SK-N-SH (cell line): ENCODE results near the gene NAT9. TPM values are rescaled to one million over a fixed set of nuclear protein-coding genes. Genes with fewer than 3 reads are reported as not detected.

ENCODE experiments used
- CTCF ChIA-PET: fragments of 300-600, 350-600 bp; formaldehyde crosslinking; extraction: SDS; loops from one replicate; lab custom pipeline; 2021; lab: Yijun Ruan, JAX
- POLR2A ChIA-PET: fragments of 350-600 bp; sonication (Branson Sonifier 250); formaldehyde crosslinking; extraction: SDS; loops from one replicate; lab custom pipeline; 2020; ENCODE audit warnings: antibody characterized with exemption, inconsistent platforms; lab: Yijun Ruan, JAX
- DNase-seq: peaks from one replicate; pipeline ENCODE4 v3.0.0; 2012
- H2AFZ ChIP-seq: fragments of 200-600 bp; sonication (generic); 2 replicates; pipeline ENCODE4 v1.8.1; 2016; ENCODE audit warnings: antibody characterized with exemption, mild to moderate bottlenecking, low read depth
- H3F3A ChIP-seq: fragments of 200-600 bp; sonication (generic); replicated peaks from 2 replicates; pipeline ENCODE3; 2016; ENCODE audit warnings: antibody characterized with exemption, mild to moderate bottlenecking; ENCODE audit not compliant: insufficient read depth
- H3K27ac ChIP-seq, 2 experiments: fragments of 200-500 bp in 1 of 2; fragments of 200-600 bp in 1 of 2; sonication (Bioruptor generic) in 1 of 2; sonication (generic), shearing (Covaris generic) in 1 of 2; 2 replicates each; pipeline versions ENCODE4 v1.5.1 to v1.6.1; 2014 to 2016; ENCODE audit warnings: low read depth in 2 of 2, inconsistent platforms in 1 of 2, low read length in 1 of 2, mild to moderate bottlenecking in 1 of 2, mixed read lengths in 1 of 2
- H3K27me3 ChIP-seq: fragments of 200-600 bp; sonication (generic), shearing (Covaris generic); 2 replicates; pipeline ENCODE4 v1.6.1; 2016; ENCODE audit warnings: mixed run types; ENCODE audit not compliant: insufficient read depth
- H3K36me3 ChIP-seq, 2 experiments: fragments of 200-500 bp in 1 of 2; fragments of 200-600 bp in 1 of 2; sonication (Bioruptor generic) in 1 of 2; sonication (generic) in 1 of 2; replicated peaks in 1 of 2; 2 replicates each; pipeline versions ENCODE3 to v1.5.1; 2014 to 2016; ENCODE audit warnings: low read length in 1 of 2, mild to moderate bottlenecking in 1 of 2; ENCODE audit not compliant: insufficient read depth in 2 of 2, control insufficient read depth in 1 of 2
- H3K4me1 ChIP-seq, 2 experiments: fragments of 200-500 bp in 1 of 2; fragments of 200-600 bp in 1 of 2; sonication (Bioruptor generic) in 1 of 2; sonication (generic), shearing (Covaris generic) in 1 of 2; 2 replicates each; pipeline versions ENCODE4 v1.5.1 to v1.6.1; 2014 to 2016; ENCODE audit warnings: low read depth in 1 of 2, low read length in 1 of 2, mixed run types in 1 of 2; ENCODE audit not compliant: insufficient read depth in 2 of 2, control insufficient read depth in 1 of 2
- H3K4me2 ChIP-seq: fragments of 200-600 bp; sonication (generic), shearing (Covaris generic); 2 replicates; pipeline ENCODE4 v1.6.1; 2017; ENCODE audit warnings: mixed run types
- H3K4me3 ChIP-seq, 2 experiments: fragments of 200-500 bp in 1 of 2; fragments of 200-600 bp in 1 of 2; sonication (Bioruptor generic) in 1 of 2; sonication (generic), shearing (Covaris generic) in 1 of 2; 2 replicates each; pipeline versions ENCODE4 v1.5.1 to v1.8.1; 2014 to 2016; ENCODE audit warnings: low read depth in 2 of 2, inconsistent platforms in 1 of 2, low read length in 1 of 2, mild to moderate bottlenecking in 1 of 2, mixed read lengths in 1 of 2, moderate library complexity in 1 of 2
- H3K79me2 ChIP-seq: fragments of 200-600 bp; sonication (generic); 2 replicates; pipeline ENCODE4 v1.8.1; 2017; ENCODE audit warnings: mild to moderate bottlenecking; ENCODE audit not compliant: insufficient read depth
- H3K9ac ChIP-seq: fragments of 200-600 bp; sonication (generic); 2 replicates; pipeline ENCODE4 v1.6.1; 2017; ENCODE audit warnings: mixed run types
- H3K9me2 ChIP-seq: fragments of 200-600 bp; sonication (generic); 2 replicates; pipeline ENCODE4 v1.6.1; 2017; ENCODE audit warnings: mixed run types
- H3K9me3 ChIP-seq: fragments of 200-600 bp; sonication (generic); 2 replicates; pipeline ENCODE4 v1.6.1; 2017; ENCODE audit warnings: mixed run types, mild to moderate bottlenecking, moderate library complexity
- H4K20me1 ChIP-seq: fragments of 200-600 bp; sonication (generic); 2 replicates; pipeline ENCODE4 v1.6.1; 2017; ENCODE audit warnings: mild to moderate bottlenecking, mixed run types; ENCODE audit not compliant: insufficient read depth
- EP300 ChIP-seq, 2 experiments: IDR thresholded peaks; 2 replicates each; pipeline versions ENCODE4 v1.4.0 to v1.6.1; 2012; ENCODE audit warnings: borderline replicate concordance in 1 of 2, low read depth in 1 of 2, low read length in 1 of 2
- FOSL2 ChIP-seq: IDR thresholded peaks from 2 replicates; pipeline ENCODE4 v1.4.0; 2012; ENCODE audit warnings: low read depth, mild to moderate bottlenecking, moderate library complexity, borderline replicate concordance
- GATA2 ChIP-seq: sonication (generic); formaldehyde crosslinking; IDR thresholded peaks from 2 replicates; pipeline ENCODE4 v1.5.0; 2020; ENCODE audit warnings: mild to moderate bottlenecking, missing genetic modification reagents
- MEF2A ChIP-seq: IDR thresholded peaks from 2 replicates; pipeline ENCODE4 v1.4.0; 2012; ENCODE audit warnings: low read depth, borderline replicate concordance
- NRF1 ChIP-seq: IDR thresholded peaks from 2 replicates; pipeline ENCODE4 v1.6.1; 2012; ENCODE audit warnings: low read depth, mild to moderate bottlenecking, low read length
- RAD21 ChIP-seq: IDR thresholded peaks from 2 replicates; pipeline ENCODE4 v1.6.1; 2012; ENCODE audit warnings: mild to moderate bottlenecking, low read length
- RCOR1 ChIP-seq: fragments of 150-350 bp; IDR thresholded peaks from 2 replicates; pipeline ENCODE4 v1.6.1; 2017; ENCODE audit warnings: antibody characterized with exemption, low read length
- RXRA ChIP-seq: IDR thresholded peaks from 2 replicates; pipeline ENCODE4 v1.4.0; 2012; ENCODE audit warnings: low read depth, mild to moderate bottlenecking, borderline replicate concordance
- SIN3A ChIP-seq: IDR thresholded peaks from 2 replicates; pipeline ENCODE4 v1.6.1; 2012; ENCODE audit warnings: low read depth, mild to moderate bottlenecking, low read length, moderate library complexity, borderline replicate concordance
- SMC3 ChIP-seq: IDR thresholded peaks from 2 replicates; pipeline ENCODE4 v1.6.1; 2012; ENCODE audit warnings: low read depth, low read length, improper control_type of control experiment
- WGBS: methylation state at CpG from one replicate; pipeline ENCODE4 v1.1.6; 2017; ENCODE audit warnings: low lambda C conversion rate; 5-methylcytosine and 5-hydroxymethylcytosine counted together
- polyA plus RNA-seq, 3 experiments: library from polyadenylated mRNA; depleted of rRNA; stranded (reverse); fragments of >200 nt; gene quantifications; 2 replicates each; pipeline ENCODE4 v1.2.3, GENCODE V29; 2012
- TF ChIP-seq, protein P1 (sequence below): IDR thresholded peaks from 2 replicates; pipeline ENCODE4 v1.6.1; 2012; ENCODE audit warnings: mild to moderate bottlenecking, low read depth, low read length, moderate library complexity
- TF ChIP-seq, protein P2 (sequence below): fragments of 200-600 bp; sonication (generic); IDR thresholded peaks from 2 replicates; pipeline ENCODE4 v1.6.1; 2017; ENCODE audit warnings: antibody characterized with exemption, mild to moderate bottlenecking, moderate library complexity
- TF ChIP-seq, protein P3 (sequence below): IDR thresholded peaks from 2 replicates; pipeline ENCODE4 v1.4.0; 2012; ENCODE audit warnings: low read depth, borderline replicate concordance

The NAT9 gene
- polyA plus RNA-seq, 1 of the 3 experiments (the other 2 are of a cell fraction) = 117 TPM

DNA sequence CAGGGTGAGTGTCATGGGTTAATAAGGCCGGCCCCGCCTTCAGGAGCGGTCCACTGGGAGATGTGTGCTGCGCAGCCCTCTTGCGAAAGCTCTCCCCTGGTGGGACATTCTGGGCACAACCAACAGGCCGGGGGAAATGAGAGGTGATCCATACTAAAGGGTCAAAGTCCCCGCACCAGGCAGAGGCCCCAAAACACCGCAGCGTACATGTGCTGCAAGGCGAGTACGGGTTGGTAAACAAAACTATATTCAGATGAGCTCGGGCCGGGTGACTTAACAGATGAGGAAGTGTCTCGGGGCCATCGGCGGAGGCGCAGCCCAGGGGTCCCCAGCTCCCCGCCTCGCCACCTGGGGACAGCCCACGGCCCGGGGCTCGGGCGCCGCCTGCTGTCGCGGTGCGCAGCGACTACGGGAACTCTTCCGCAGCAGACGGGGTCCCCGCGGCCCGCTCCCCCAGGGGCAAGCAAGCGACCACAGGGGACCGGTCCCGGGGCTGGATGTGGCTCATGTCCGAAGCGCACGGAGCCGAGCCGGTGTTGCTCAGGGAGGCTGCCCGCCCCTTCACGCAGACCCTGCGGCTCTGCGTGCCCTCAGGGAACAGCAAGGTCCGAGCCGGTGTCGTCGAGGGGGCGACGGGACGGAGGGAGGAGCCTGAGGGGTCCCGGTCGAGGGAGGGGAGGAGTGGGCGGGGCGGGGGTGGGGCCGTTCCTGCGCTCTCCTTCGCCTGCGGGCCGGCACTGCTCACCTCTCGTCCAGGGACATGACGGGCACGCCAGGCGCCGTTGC is 39.4 kb downstream of the NAT9 start, which contains the start of gene RAB37:
Gene RAB37 (plus strand): TSS at position 744 of the 786 bp plus-strand sequence. CDS start 17 bp downstream, at position 761.
- Histone ChIP-seq H3K9me3 (no peaks in the 10 kb centered on the region), H3K79me2 (no peaks in the 10 kb centered on the region), H3K36me3 (no peaks in the 10 kb centered on the region), H3K9me2 (no peaks in the 10 kb centered on the region), H3K4me3 (no peak within 1 kb of the TSS; a peak in 1 of 4 replicates), H3K4me1 (no peaks in the 10 kb centered on the region; a peak in 1 of 4 replicates), H4K20me1 (no peaks in the 10 kb centered on the region), H3K27me3 (peaks cover 54% of the 10 kb centered on the region), H3K27ac (no peak within 1 kb of the TSS), H3K4me2 (peak within 1 kb of the TSS; percentile 30; the same call in 1 of the 2 replicates), H3K9ac (no peak within 1 kb of the TSS), H2AFZ (no peak within 1 kb of the TSS), H3F3A (peaks cover 4% of the 10 kb centered on the region)
- DNase-seq = peak; percentile 82
- no peak for TF ChIP-seq GATA2 (CRISPR knock-in tag)
- TF ChIP-seq RCOR1 = no peak
- TF ChIP-seq, protein P1, sequence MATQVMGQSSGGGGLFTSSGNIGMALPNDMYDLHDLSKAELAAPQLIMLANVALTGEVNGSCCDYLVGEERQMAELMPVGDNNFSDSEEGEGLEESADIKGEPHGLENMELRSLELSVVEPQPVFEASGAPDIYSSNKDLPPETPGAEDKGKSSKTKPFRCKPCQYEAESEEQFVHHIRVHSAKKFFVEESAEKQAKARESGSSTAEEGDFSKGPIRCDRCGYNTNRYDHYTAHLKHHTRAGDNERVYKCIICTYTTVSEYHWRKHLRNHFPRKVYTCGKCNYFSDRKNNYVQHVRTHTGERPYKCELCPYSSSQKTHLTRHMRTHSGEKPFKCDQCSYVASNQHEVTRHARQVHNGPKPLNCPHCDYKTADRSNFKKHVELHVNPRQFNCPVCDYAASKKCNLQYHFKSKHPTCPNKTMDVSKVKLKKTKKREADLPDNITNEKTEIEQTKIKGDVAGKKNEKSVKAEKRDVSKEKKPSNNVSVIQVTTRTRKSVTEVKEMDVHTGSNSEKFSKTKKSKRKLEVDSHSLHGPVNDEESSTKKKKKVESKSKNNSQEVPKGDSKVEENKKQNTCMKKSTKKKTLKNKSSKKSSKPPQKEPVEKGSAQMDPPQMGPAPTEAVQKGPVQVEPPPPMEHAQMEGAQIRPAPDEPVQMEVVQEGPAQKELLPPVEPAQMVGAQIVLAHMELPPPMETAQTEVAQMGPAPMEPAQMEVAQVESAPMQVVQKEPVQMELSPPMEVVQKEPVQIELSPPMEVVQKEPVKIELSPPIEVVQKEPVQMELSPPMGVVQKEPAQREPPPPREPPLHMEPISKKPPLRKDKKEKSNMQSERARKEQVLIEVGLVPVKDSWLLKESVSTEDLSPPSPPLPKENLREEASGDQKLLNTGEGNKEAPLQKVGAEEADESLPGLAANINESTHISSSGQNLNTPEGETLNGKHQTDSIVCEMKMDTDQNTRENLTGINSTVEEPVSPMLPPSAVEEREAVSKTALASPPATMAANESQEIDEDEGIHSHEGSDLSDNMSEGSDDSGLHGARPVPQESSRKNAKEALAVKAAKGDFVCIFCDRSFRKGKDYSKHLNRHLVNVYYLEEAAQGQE = no peak
- TF ChIP-seq, protein P2, sequence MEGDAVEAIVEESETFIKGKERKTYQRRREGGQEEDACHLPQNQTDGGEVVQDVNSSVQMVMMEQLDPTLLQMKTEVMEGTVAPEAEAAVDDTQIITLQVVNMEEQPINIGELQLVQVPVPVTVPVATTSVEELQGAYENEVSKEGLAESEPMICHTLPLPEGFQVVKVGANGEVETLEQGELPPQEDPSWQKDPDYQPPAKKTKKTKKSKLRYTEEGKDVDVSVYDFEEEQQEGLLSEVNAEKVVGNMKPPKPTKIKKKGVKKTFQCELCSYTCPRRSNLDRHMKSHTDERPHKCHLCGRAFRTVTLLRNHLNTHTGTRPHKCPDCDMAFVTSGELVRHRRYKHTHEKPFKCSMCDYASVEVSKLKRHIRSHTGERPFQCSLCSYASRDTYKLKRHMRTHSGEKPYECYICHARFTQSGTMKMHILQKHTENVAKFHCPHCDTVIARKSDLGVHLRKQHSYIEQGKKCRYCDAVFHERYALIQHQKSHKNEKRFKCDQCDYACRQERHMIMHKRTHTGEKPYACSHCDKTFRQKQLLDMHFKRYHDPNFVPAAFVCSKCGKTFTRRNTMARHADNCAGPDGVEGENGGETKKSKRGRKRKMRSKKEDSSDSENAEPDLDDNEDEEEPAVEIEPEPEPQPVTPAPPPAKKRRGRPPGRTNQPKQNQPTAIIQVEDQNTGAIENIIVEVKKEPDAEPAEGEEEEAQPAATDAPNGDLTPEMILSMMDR = peak; percentile 43
- TF ChIP-seq RAD21 = peak; percentile 56
- TF ChIP-seq EP300 (IDR thresholded peaks at IDR 0.05; ENCODE audit: borderline replicate concordance in 1 of 2, low read depth in 1 of 2, low read length in 1 of 2) = no peak
- peak; percentile 45; the same call in 1 of the 2 replicates for TF ChIP-seq SMC3
- TF ChIP-seq, protein P3, sequence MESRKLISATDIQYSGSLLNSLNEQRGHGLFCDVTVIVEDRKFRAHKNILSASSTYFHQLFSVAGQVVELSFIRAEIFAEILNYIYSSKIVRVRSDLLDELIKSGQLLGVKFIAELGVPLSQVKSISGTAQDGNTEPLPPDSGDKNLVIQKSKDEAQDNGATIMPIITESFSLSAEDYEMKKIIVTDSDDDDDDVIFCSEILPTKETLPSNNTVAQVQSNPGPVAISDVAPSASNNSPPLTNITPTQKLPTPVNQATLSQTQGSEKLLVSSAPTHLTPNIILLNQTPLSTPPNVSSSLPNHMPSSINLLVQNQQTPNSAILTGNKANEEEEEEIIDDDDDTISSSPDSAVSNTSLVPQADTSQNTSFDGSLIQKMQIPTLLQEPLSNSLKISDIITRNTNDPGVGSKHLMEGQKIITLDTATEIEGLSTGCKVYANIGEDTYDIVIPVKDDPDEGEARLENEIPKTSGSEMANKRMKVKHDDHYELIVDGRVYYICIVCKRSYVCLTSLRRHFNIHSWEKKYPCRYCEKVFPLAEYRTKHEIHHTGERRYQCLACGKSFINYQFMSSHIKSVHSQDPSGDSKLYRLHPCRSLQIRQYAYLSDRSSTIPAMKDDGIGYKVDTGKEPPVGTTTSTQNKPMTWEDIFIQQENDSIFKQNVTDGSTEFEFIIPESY = no peak
- TF ChIP-seq MEF2A = no peak
- TF ChIP-seq FOSL2 = no peak
- TF ChIP-seq SIN3A = no peak
- TF ChIP-seq RXRA = no peak
- no peak for TF ChIP-seq NRF1
- POLR2A ChIA-PET = interaction anchor here (0.8 to 1.2 kb wide), 2 partner anchors 79 to 170 kb away, joined by 3 read pairs; no protein-coding TSS in a partner anchor
- CTCF ChIA-PET = interaction anchor here (0.5 to 8.2 kb wide), 71 partner anchors 8 to 772 kb away, joined by 3 to 301 read pairs (median 5); partner anchors contain the start of genes CD300H, GRIN2C, NAT9 and NHERF1
- whole genome bisulfite sequencing = 9% methylated on average over 40 of the region's 67 CpGs
